Stimulated activated CD4-positive, alpha-beta T cell treated with anti-CD3 and anti-CD28 coated beads, Interleukin-2, amount 100 ng/mL, for 4 hours (primary cell): ENCODE results near the gene SH3TC1.

Experiments used
- DNase-seq: peaks from one replicate; pipeline ENCODE4 v3.0.0-alpha.2; 2020; ENCODE audit warnings: low read depth

SH3TC1 gene

GRCh38 chr4:8181119-8181518, 18.0 kb upstream of the SH3TC1 start:
- DNase-seq, result no peak

GRCh38 chr4:8181844-8182243, 17.2 kb upstream of the SH3TC1 start:
- no peak for DNase-seq

- DNase-seq, result no peak
Measured at GRCh38 chr4:8182294-8182693, 16.8 kb upstream of the SH3TC1 start.

GRCh38 chr4:8182858-8183725, 16.0 kb upstream of the SH3TC1 start:
- no peak for DNase-seq

GRCh38 chr4:8184061-8184460, 15.0 kb upstream of the SH3TC1 start:
- DNase-seq, result no peak

GRCh38 chr4:8185295-8185694, 13.8 kb upstream of the SH3TC1 start:
- DNase-seq, result no peak

GRCh38 chr4:8185930-8186329, 13.2 kb upstream of the SH3TC1 start:
- DNase-seq, result no peak

GRCh38 chr4:8188085-8188484, 11.0 kb upstream of the SH3TC1 start:
- DNase-seq, result no peak

- DNase-seq, result no peak
Measured at GRCh38 chr4:8188743-8189550, 10.1 kb upstream of the SH3TC1 start.

- DNase-seq, result no peak
Measured at GRCh38 chr4:8189551-8190466, 9.3 kb upstream of the SH3TC1 start.

GRCh38 chr4:8191136-8191747, 7.8 kb upstream of the SH3TC1 start:
- no peak for DNase-seq

GRCh38 chr4:8192748-8193738, 6.0 kb upstream of the SH3TC1 start:
- DNase-seq, result no peak

GRCh38 chr4:8194306-8195242, 4.5 kb upstream of the SH3TC1 start:
- DNase-seq, result no peak

GRCh38 chr4:8195431-8195830, 3.7 kb upstream of the SH3TC1 start:
- DNase-seq, result no peak

- no peak for DNase-seq
Measured at GRCh38 chr4:8195841-8196458, 3.1 kb upstream of the SH3TC1 start.

GRCh38 chr4:8197521-8197920, 1.6 kb upstream of the SH3TC1 start:
- no peak for DNase-seq

GRCh38 chr4:8198206-8198905, 734 bp upstream of the SH3TC1 start:
- no peak for DNase-seq

- DNase-seq, result no peak
Measured at GRCh38 chr4:8199594-8200301, 658 bp downstream of the SH3TC1 start.
